ENCODE results near the gene KCTD21. TPM values are rescaled to one million over a fixed set of nuclear protein-coding genes. Genes with fewer than 3 reads are reported as not detected.
A peak's percentile ranks its signal among the peaks of the same experiment; 100 is the strongest.

KCTD21 gene
- total and polyA plus RNA-seq, 2 experiments from 2014 or later, result 4.7 to 8.2 TPM

GRCh38 chr11:78168539-78169477 is 19.6 kb downstream of the KCTD21 start:
- peak; percentile 33 for DNase-seq (ENCODE audit: low spot score)
- Histone ChIP-seq H3K27ac (peak overlapping the region; percentile 67), H2AFZ (no peak overlapping the region), H3K4me3 (no peak overlapping the region), H3K9me2 (replicated peaks; ENCODE audit: insufficient read depth) (no peaks in the 10 kb centered on the region), H3K4me1 (ENCODE audit: insufficient read depth) (peaks cover 17% of the 10 kb centered on the region), H4K20me1 (ENCODE audit: insufficient read depth, poor library complexity, severe bottlenecking) (no peaks in the 10 kb centered on the region), H3K27me3 (no peaks in the 10 kb centered on the region), H3K36me3 (replicated peaks; ENCODE audit: insufficient read depth, low read depth) (no peaks in the 10 kb centered on the region), H3K4me2 (no peak overlapping the region), H3K9me3 (ENCODE audit: low read depth) (no peaks in the 10 kb centered on the region), H3K79me2 (no peaks in the 10 kb centered on the region)
- TF ChIP-seq EZH2phosphoT487 (IDR thresholded peaks at IDR 0.05; ENCODE audit: low read depth, severe bottlenecking, unreplicated experiment), result no peak
- TF ChIP-seq CTCF (IDR thresholded peaks at IDR 0.05; ENCODE audit: poor library complexity), result no peak
- TF ChIP-seq EZH2 (IDR thresholded peaks at IDR 0.05; ENCODE audit: borderline replicate concordance), result no peak
- 64% methylated on average over 17 of the region's 17 CpGs for WGBS (ENCODE audit: low lambda C conversion rate, missing lambda C conversion rate)

GRCh38 chr11:78166855-78167469 is 21.5 kb downstream of the KCTD21 start:
- H3K36me3 ChIP-seq (replicated peaks; ENCODE audit: insufficient read depth, low read depth), result no peaks in the 10 kb centered on the region
- H3K9me3 ChIP-seq (ENCODE audit: low read depth), result no peaks in the 10 kb centered on the region
- peak overlapping the region; percentile 47 for H3K27ac ChIP-seq
- H3K4me3 ChIP-seq, result no peak overlapping the region
- no peak for TF ChIP-seq CTCF (IDR thresholded peaks at IDR 0.05; ENCODE audit: poor library complexity)
- TF ChIP-seq EZH2 (IDR thresholded peaks at IDR 0.05; ENCODE audit: borderline replicate concordance), result no peak
- no peak for TF ChIP-seq EZH2phosphoT487 (IDR thresholded peaks at IDR 0.05; ENCODE audit: low read depth, severe bottlenecking, unreplicated experiment)
- no peaks in the 10 kb centered on the region for H3K9me2 ChIP-seq (replicated peaks; ENCODE audit: insufficient read depth)
- no peak for DNase-seq (ENCODE audit: low spot score)
- H3K27me3 ChIP-seq, result no peaks in the 10 kb centered on the region
- H3K79me2 ChIP-seq, result no peaks in the 10 kb centered on the region
- 78% methylated on average over 6 of the region's 6 CpGs for WGBS (ENCODE audit: low lambda C conversion rate, missing lambda C conversion rate)
- H4K20me1 ChIP-seq (ENCODE audit: insufficient read depth, poor library complexity, severe bottlenecking), result no peaks in the 10 kb centered on the region
- no peak overlapping the region for H2AFZ ChIP-seq
- H3K4me1 ChIP-seq (ENCODE audit: insufficient read depth), result peaks cover 17% of the 10 kb centered on the region
- H3K4me2 ChIP-seq, result no peak overlapping the region

GRCh38 chr11:78164471-78164870 is 24.0 kb downstream of the KCTD21 start:
- WGBS (ENCODE audit: low lambda C conversion rate, missing lambda C conversion rate), result 98% methylated on average over 2 of the region's 2 CpGs
- Histone ChIP-seq H4K20me1 (ENCODE audit: insufficient read depth, poor library complexity, severe bottlenecking) (no peaks in the 10 kb centered on the region), H3K27me3 (no peaks in the 10 kb centered on the region), H3K4me2 (no peak overlapping the region), H3K4me3 (no peak overlapping the region), H2AFZ (no peak overlapping the region), H3K79me2 (no peaks in the 10 kb centered on the region), H3K4me1 (ENCODE audit: insufficient read depth) (peaks cover 15% of the 10 kb centered on the region), H3K9me3 (ENCODE audit: low read depth) (no peaks in the 10 kb centered on the region), H3K27ac (no peak overlapping the region), H3K36me3 (replicated peaks; ENCODE audit: insufficient read depth, low read depth) (no peaks in the 10 kb centered on the region), H3K9me2 (replicated peaks; ENCODE audit: insufficient read depth) (no peaks in the 10 kb centered on the region)
- no peak for DNase-seq (ENCODE audit: low spot score)
- no peak for TF ChIP-seq CTCF (IDR thresholded peaks at IDR 0.05; ENCODE audit: poor library complexity)

Measured in hepatocyte (in vitro differentiated cells).